SK-N-MC (cell line): ENCODE measurements around the gene CD2AP.

Source experiments
- DNase-seq: peaks from one replicate; pipeline ENCODE4 v3.0.0-alpha.2; 2011; ENCODE audit warnings: low read depth, low spot score
- H3K27ac ChIP-seq: fragments of 200-600 bp; sonication (generic); 2 replicates; pipeline ENCODE4 v1.5.1; 2016; ENCODE audit warnings: mixed run types
- H3K36me3 ChIP-seq: fragments of 200-600 bp; sonication (generic); 2 replicates; pipeline ENCODE4 v1.6.1; 2017; ENCODE audit warnings: antibody characterized with exemption, low read length, mixed read lengths; ENCODE audit not compliant: insufficient read depth
- H3K4me3 ChIP-seq: fragments of 200-600 bp; sonication (generic); 2 replicates; pipeline ENCODE4 v1.5.1; 2016
- H3K9ac ChIP-seq: fragments of 200-600 bp; sonication (generic); 2 replicates; pipeline ENCODE4 v1.8.0; 2017; ENCODE audit warnings: mixed run types, mixed read lengths; ENCODE audit not compliant: insufficient read length
- H3K9me3 ChIP-seq: fragments of 200-600 bp; sonication (generic); 2 replicates; pipeline ENCODE4 v1.6.1; 2017; ENCODE audit warnings: low read depth, mild to moderate bottlenecking, antibody characterized with exemption, low read length, moderate library complexity, mixed read lengths
- EZH2 ChIP-seq: fragments of 200-600 bp; sonication (generic); IDR thresholded peaks from one replicate; pipeline ENCODE4 v1.6.1; 2017; ENCODE audit warnings: antibody characterized with exemption
- FOXP2 ChIP-seq: optimal IDR thresholded peaks from 2 replicates; pipeline ENCODE3; 2011; ENCODE audit warnings: mild to moderate bottlenecking, moderate library complexity; ENCODE audit not compliant: insufficient read depth; ENCODE audit errors: extremely low read length, control extremely low read depth
- POLR2AphosphoS5 ChIP-seq: IDR thresholded peaks from 2 replicates; pipeline ENCODE4 v1.6.1; 2012; ENCODE audit warnings: mild to moderate bottlenecking, low read depth, low read length, borderline replicate concordance

CD2AP gene

GRCh38 chr6:47674673-47675072 lies 197.1 kb downstream of the CD2AP start:
- Histone ChIP-seq H3K9me3 (no peaks in the 10 kb centered on the region), H3K9ac (no peak overlapping the region), H3K4me3 (no peak overlapping the region), H3K36me3 (no peaks in the 10 kb centered on the region), H3K27ac (no peak overlapping the region)
- no peak for DNase-seq
- TF ChIP-seq FOXP2 (no peak), POLR2AphosphoS5 (no peak), EZH2 (no peak)
